ENCODE results near the gene CXCL3. TPM values are rescaled to one million over a fixed set of nuclear protein-coding genes. Genes with fewer than 3 reads are reported as not detected.

CXCL3 gene
- total RNA-seq, 1 experiment from 2014 or later, result 1.9 TPM

- TF ChIP-seq ZBTB33 (IDR thresholded peaks at IDR 0.05; ENCODE audit: extremely low read depth, insufficient replicate concordance, low read length) (no peak), CEBPB (IDR thresholded peaks at IDR 0.05; ENCODE audit: low read depth) (no peak)
Measured at GRCh38 chr4:74061430-74061829, 22.9 kb upstream of the CXCL3 start (continued).

GRCh38 chr4:74059161-74059829, 20.8 kb upstream of the CXCL3 start:
- peak overlapping the region; percentile 76 for H2AFZ ChIP-seq (ENCODE audit: low read depth, low read length, poor library complexity, severe bottlenecking)
- H3K4me2 ChIP-seq (ENCODE audit: low read length), result no peak overlapping the region
- H3K27me3 ChIP-seq (ENCODE audit: insufficient read depth, low read length), result no peaks in the 10 kb centered on the region
- RAD21 ChIA-PET (ENCODE audit: low non-redundant PET in 1 of 2, low total read pairs in 2 of 2, uncharacterized antibody in 2 of 2, unreplicated experiment in 2 of 2), result no interaction called here
- no peaks in the 10 kb centered on the region for H4K20me1 ChIP-seq (ENCODE audit: insufficient read depth)
- no peaks in the 10 kb centered on the region for H3K36me3 ChIP-seq (ENCODE audit: control insufficient read depth in 1 of 2, insufficient read depth in 2 of 2, low read length in 2 of 2)
- TF ChIP-seq RAD21 (IDR thresholded peaks at IDR 0.05; ENCODE audit: low read depth), result no peak
- no peak for TF ChIP-seq CEBPB (IDR thresholded peaks at IDR 0.05; ENCODE audit: low read depth)
- TF ChIP-seq YY1 (IDR thresholded peaks at IDR 0.05; ENCODE audit: extremely low read depth, insufficient replicate concordance, low read depth, low read length), result no peak
- no peaks in the 10 kb centered on the region for H3K9me3 ChIP-seq (ENCODE audit: control insufficient read depth in 1 of 2, insufficient read depth in 1 of 2, low read depth in 1 of 2, low read length in 2 of 2)
- POLR2A ChIA-PET, result interaction anchor here (0.6 kb wide), 1 partner anchor 50 kb away, joined by 3 read pairs; no protein-coding TSS in a partner anchor
- no TSS peak for BruUV-seq (replicated peaks)
- CTCF ChIA-PET, result interaction anchor here (1.4 kb wide), 1 partner anchor 20 kb away, joined by 5 read pairs; the partner anchor contains the start of gene CXCL3
- H3K9ac ChIP-seq (ENCODE audit: low read length), result no peak overlapping the region
- no peaks in the 10 kb centered on the region for H3K9me2 ChIP-seq (ENCODE audit: insufficient read depth)
- intact Hi-C loops (cut with micrococcal nuclease), result loop anchor here (5.0 kb wide), 1 partner anchor 38 kb away; the partner anchor contains the start of gene CXCL2
- ATAC-seq (no peak), DNase-seq (ENCODE audit: low read depth, low spot score) (no peak)
- H3K4me3 ChIP-seq (replicated peaks in 1 of 2; ENCODE audit: low read depth in 1 of 2, low read length in 2 of 2), result no peak overlapping the region
- H3K27ac ChIP-seq (ENCODE audit: low read depth, low read length), result no peak overlapping the region
- H3K79me2 ChIP-seq (ENCODE audit: insufficient read depth, low read length), result no peaks in the 10 kb centered on the region
- peaks cover 10 to 25% of the 10 kb centered on the region in 2 experiments for H3K4me1 ChIP-seq (ENCODE audit: control insufficient read depth in 1 of 2, insufficient read depth in 2 of 2, low read length in 2 of 2)

Measured in HCT116 (cell line).